ENCODE data around the gene SYT5. TPM values are rescaled to one million over a fixed set of nuclear protein-coding genes. Genes with fewer than 3 reads are reported as not detected.

SYT5 gene
- total and polyA plus RNA-seq, 10 of the 15 experiments (the other 5 are each of a cell fraction or from before 2014, with no cell fraction given): 0.04 to 0.79 (median 0.26) TPM; not detected in 7

GRCh38 chr19:55179606-55180484, at the start of gene SYT5 (continued):
- TF ChIP-seq, protein P1, sequence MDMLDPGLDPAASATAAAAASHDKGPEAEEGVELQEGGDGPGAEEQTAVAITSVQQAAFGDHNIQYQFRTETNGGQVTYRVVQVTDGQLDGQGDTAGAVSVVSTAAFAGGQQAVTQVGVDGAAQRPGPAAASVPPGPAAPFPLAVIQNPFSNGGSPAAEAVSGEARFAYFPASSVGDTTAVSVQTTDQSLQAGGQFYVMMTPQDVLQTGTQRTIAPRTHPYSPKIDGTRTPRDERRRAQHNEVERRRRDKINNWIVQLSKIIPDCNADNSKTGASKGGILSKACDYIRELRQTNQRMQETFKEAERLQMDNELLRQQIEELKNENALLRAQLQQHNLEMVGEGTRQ (IDR thresholded peaks at IDR 0.05; ENCODE audit: borderline replicate concordance, low read depth, low read length): no peak
- no peak for TF ChIP-seq CHD1 (IDR thresholded peaks at IDR 0.05; ENCODE audit: low read depth, low read length)
- 0 out of 2 replicates have a peak, but pooled peaks have one; percentile 2 for TF ChIP-seq IKZF1 (conservative IDR thresholded peaks at IDR 0.05)

DNA sequence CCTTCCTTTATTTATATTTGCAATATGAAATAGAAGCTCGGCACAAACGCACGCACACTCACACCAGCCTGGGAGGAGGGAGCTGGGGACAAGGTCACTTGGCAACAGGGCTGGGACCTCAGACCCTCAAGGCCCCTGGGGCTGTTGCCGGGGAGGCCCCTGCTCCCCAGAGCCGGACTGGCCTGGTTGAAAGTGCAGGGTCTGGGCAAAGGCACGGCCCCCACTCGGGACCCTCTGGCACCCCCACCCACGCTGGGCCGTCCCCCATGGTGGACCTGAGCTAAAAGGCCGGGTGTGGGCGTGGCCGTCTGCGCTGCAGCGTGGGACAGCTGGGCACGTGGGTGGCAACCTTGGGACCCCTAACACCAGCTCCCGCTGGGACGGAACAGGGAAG, 49.7 kb upstream of the SYT5 start:
- no peaks in the 10 kb centered on the region for H3K27me3 ChIP-seq (replicated peaks in 1 of 2; ENCODE audit: control insufficient read depth in 2 of 2, insufficient read depth in 2 of 2, low read length in 1 of 2)
- H3K9me3 ChIP-seq (replicated peaks; ENCODE audit: control insufficient read depth, insufficient read depth, low read length): no peaks in the 10 kb centered on the region
- intact Hi-C loops (cut with micrococcal nuclease; ENCODE audit: unreplicated experiment) (no loop called here), in situ Hi-C loops (cut with MboI) (no loop called here)
- H3K36me3 ChIP-seq (ENCODE audit: control insufficient read depth in 2 of 2, insufficient read depth in 2 of 2, low read length in 1 of 2): peaks cover 17 to 44% of the 10 kb centered on the region in 2 experiments; a peak in 3 of 4 replicates
- 85% methylated on average over 17 of the region's 17 CpGs for WGBS (ENCODE audit: insufficient coverage, insufficient replicate concordance, low lambda C conversion rate, missing lambda C conversion rate)
- FAIRE-seq (no peak), ATAC-seq (no peak), DNase-seq (ENCODE audit: low read depth, low spot score) (no peak)
- TF ChIP-seq POLR2A (IDR thresholded peaks at IDR 0.05; ENCODE audit: low read depth, low read length) (peak; percentile 37; the same call in 1 of the 2 replicates), ZBTB33 (IDR thresholded peaks at IDR 0.05) (no peak)
- RAD21 ChIA-PET (ENCODE audit: unreplicated experiment): no interaction called here
- H3K9ac ChIP-seq (ENCODE audit: control insufficient read depth, insufficient read depth, low read length): no peak overlapping the region
- POLR2A ChIA-PET: no interaction called here
- SMC1A ChIA-PET (ENCODE audit: uncharacterized antibody, unreplicated experiment): no interaction called here
- H3K4me2 ChIP-seq (ENCODE audit: control insufficient read depth, insufficient read depth): no peak overlapping the region
- no peak overlapping the region for H3K27ac ChIP-seq (ENCODE audit: control insufficient read depth, insufficient read depth)
- H3K4me3 ChIP-seq: no peak overlapping the region
- TSS peak; percentile 74 for BruUV-seq (replicated peaks)
- H4K20me1 ChIP-seq (ENCODE audit: control insufficient read depth, insufficient read depth): peaks cover 3% of the 10 kb centered on the region; the same call in 1 of the 2 replicates
- no peaks in the 10 kb centered on the region for H3K4me1 ChIP-seq (ENCODE audit: control insufficient read depth, insufficient read depth, low read length)
- H2AFZ ChIP-seq (ENCODE audit: control insufficient read depth, low read depth, low read length): no peak overlapping the region
- no peaks in the 10 kb centered on the region for H3K79me2 ChIP-seq (ENCODE audit: control insufficient read depth, insufficient read depth, low read length)
- CTCF ChIA-PET: no interaction called here
